ENCODE data around the gene MARK3.

The MARK3 gene

DNA sequence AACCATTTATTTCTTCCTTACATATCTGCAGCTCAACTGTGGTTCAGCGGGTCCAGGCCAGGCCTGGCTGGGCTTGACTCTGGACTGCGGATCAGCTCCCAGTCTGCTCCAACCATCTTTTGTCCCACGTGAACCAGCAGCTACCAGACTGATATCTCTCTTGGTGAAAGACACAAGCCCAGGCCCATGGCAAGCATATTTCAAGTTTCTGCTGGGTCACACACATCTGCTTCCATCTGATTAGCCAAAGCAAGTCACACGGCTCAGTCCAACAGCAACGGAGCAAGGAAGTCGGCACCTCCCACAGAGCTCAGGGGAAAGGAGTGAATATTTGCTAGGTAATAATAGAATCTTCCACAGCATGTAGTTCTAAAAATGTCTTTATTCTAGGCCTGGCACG is 24.7 kb upstream of the MARK3 start:
- peaks cover 7% of the 10 kb centered on the region for H3K9me3 ChIP-seq (ENCODE audit: insufficient read depth, low read length, severe bottlenecking)
- ATAC-seq (ENCODE audit: insufficient read depth, low read depth), result no peak
- TF ChIP-seq, protein P1, sequence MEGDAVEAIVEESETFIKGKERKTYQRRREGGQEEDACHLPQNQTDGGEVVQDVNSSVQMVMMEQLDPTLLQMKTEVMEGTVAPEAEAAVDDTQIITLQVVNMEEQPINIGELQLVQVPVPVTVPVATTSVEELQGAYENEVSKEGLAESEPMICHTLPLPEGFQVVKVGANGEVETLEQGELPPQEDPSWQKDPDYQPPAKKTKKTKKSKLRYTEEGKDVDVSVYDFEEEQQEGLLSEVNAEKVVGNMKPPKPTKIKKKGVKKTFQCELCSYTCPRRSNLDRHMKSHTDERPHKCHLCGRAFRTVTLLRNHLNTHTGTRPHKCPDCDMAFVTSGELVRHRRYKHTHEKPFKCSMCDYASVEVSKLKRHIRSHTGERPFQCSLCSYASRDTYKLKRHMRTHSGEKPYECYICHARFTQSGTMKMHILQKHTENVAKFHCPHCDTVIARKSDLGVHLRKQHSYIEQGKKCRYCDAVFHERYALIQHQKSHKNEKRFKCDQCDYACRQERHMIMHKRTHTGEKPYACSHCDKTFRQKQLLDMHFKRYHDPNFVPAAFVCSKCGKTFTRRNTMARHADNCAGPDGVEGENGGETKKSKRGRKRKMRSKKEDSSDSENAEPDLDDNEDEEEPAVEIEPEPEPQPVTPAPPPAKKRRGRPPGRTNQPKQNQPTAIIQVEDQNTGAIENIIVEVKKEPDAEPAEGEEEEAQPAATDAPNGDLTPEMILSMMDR (IDR thresholded peaks at IDR 0.05; ENCODE audit: borderline replicate concordance, extremely low read depth, low read length, poor library complexity, severe bottlenecking), result no peak
- TF ChIP-seq EZH2 (IDR thresholded peaks at IDR 0.05; ENCODE audit: borderline replicate concordance, low read depth, low read length, severe bottlenecking), result no peak
- no peak overlapping the region for H3K9ac ChIP-seq (ENCODE audit: low read depth, low read length)
- H3K4me2 ChIP-seq (ENCODE audit: insufficient read depth, low read length), result no peak overlapping the region
- H2AFZ ChIP-seq (ENCODE audit: low read depth, low read length), result no peak overlapping the region
- H3K4me3 ChIP-seq (ENCODE audit: low read depth in 1 of 2, low read length in 2 of 2), result no peak overlapping the region
- no peak for DNase-seq
- no peaks in the 10 kb centered on the region for H3K36me3 ChIP-seq (ENCODE audit: insufficient read depth, low read length)
- H3K27me3 ChIP-seq (ENCODE audit: insufficient read depth, low read length, poor library complexity), result no peaks in the 10 kb centered on the region
- H3K4me1 ChIP-seq (ENCODE audit: insufficient read depth, low read length), result peaks cover 10% of the 10 kb centered on the region
- H3K79me2 ChIP-seq (ENCODE audit: insufficient read depth, low read length), result no peaks in the 10 kb centered on the region
- no peaks in the 10 kb centered on the region for H4K20me1 ChIP-seq (ENCODE audit: insufficient read depth, low read length)
- H3K27ac ChIP-seq (ENCODE audit: low read length), result no peak overlapping the region

DNA sequence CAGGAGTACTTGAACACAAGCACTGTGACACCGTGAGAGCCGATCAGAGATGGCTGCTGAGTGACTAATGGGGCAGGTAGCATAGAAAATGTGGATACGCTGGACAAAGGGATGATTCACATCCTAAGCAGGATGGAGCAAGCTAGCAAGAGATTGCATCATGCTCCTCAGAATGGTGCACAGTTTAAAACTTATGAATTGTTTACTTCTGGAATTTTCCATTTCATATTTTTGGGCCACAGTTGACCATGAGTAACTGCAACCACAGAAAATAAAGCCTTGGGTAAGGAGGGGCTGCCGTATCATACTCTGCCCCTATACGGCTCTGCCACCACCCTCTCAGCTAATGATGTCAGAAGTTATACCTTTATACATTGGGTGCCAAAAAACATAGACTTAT is 23.3 kb upstream of the MARK3 start:
- Histone ChIP-seq H3K9me3 (ENCODE audit: insufficient read depth, low read length, severe bottlenecking) (peaks cover 7% of the 10 kb centered on the region), H3K27ac (ENCODE audit: low read length) (no peak overlapping the region), H3K9ac (ENCODE audit: low read depth, low read length) (no peak overlapping the region), H3K79me2 (ENCODE audit: insufficient read depth, low read length) (no peaks in the 10 kb centered on the region), H3K27me3 (ENCODE audit: insufficient read depth, low read length, poor library complexity) (no peaks in the 10 kb centered on the region), H2AFZ (ENCODE audit: low read depth, low read length) (no peak overlapping the region), H3K4me1 (ENCODE audit: insufficient read depth, low read length) (peaks cover 4% of the 10 kb centered on the region; the same call in 1 of the 2 replicates), H3K4me3 (ENCODE audit: low read depth in 1 of 2, low read length in 2 of 2) (no peak overlapping the region), H4K20me1 (ENCODE audit: insufficient read depth, low read length) (no peaks in the 10 kb centered on the region), H3K36me3 (ENCODE audit: insufficient read depth, low read length) (no peaks in the 10 kb centered on the region), H3K4me2 (ENCODE audit: insufficient read depth, low read length) (no peak overlapping the region)
- DNase-seq, result no peak
- TF ChIP-seq, protein P1 (IDR thresholded peaks at IDR 0.05; ENCODE audit: borderline replicate concordance, extremely low read depth, low read length, poor library complexity, severe bottlenecking), result no peak
- TF ChIP-seq EZH2 (IDR thresholded peaks at IDR 0.05; ENCODE audit: borderline replicate concordance, low read depth, low read length, severe bottlenecking), result no peak
- ATAC-seq (ENCODE audit: insufficient read depth, low read depth), result no peak; the same call in 2 of the 3 replicates

DNA sequence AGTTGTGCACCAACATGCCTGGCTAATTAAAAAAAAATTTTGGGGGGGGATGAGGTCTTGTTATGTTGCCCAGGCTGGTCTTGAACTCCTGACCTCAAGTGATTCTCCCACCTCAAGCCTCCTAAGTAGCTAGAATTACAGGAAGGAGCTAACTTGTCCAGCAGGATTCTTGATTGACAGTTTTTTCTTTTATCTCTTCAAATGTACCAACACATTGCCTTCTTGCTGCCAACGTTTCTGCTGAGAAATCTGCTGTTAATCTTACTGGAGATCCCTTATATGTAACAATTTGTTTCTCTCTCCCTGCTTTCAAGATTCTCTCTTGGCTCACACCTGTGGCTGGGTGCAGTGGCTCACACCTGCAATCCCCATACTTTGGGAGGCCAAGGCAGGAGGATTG is 22.4 kb upstream of the MARK3 start:
- H3K9me3 ChIP-seq (ENCODE audit: insufficient read depth, low read length, severe bottlenecking), result peaks cover 7% of the 10 kb centered on the region
- no peaks in the 10 kb centered on the region for H3K27me3 ChIP-seq (ENCODE audit: insufficient read depth, low read length, poor library complexity)
- no peak for ATAC-seq (ENCODE audit: insufficient read depth, low read depth)
- H2AFZ ChIP-seq (ENCODE audit: low read depth, low read length), result no peak overlapping the region
- H3K4me2 ChIP-seq (ENCODE audit: insufficient read depth, low read length), result no peak overlapping the region
- TF ChIP-seq, protein P1 (IDR thresholded peaks at IDR 0.05; ENCODE audit: borderline replicate concordance, extremely low read depth, low read length, poor library complexity, severe bottlenecking), result no peak
- TF ChIP-seq EZH2 (IDR thresholded peaks at IDR 0.05; ENCODE audit: borderline replicate concordance, low read depth, low read length, severe bottlenecking), result no peak
- no peak overlapping the region for H3K27ac ChIP-seq (ENCODE audit: low read length)
- H3K79me2 ChIP-seq (ENCODE audit: insufficient read depth, low read length), result no peaks in the 10 kb centered on the region
- no peaks in the 10 kb centered on the region for H3K36me3 ChIP-seq (ENCODE audit: insufficient read depth, low read length)
- H3K4me3 ChIP-seq (ENCODE audit: low read depth in 1 of 2, low read length in 2 of 2), result no peak overlapping the region
- DNase-seq, result no peak
- peaks cover 4% of the 10 kb centered on the region; the same call in 1 of the 2 replicates for H3K4me1 ChIP-seq (ENCODE audit: insufficient read depth, low read length)
- no peaks in the 10 kb centered on the region for H4K20me1 ChIP-seq (ENCODE audit: insufficient read depth, low read length)
- H3K9ac ChIP-seq (ENCODE audit: low read depth, low read length), result no peak overlapping the region

DNA sequence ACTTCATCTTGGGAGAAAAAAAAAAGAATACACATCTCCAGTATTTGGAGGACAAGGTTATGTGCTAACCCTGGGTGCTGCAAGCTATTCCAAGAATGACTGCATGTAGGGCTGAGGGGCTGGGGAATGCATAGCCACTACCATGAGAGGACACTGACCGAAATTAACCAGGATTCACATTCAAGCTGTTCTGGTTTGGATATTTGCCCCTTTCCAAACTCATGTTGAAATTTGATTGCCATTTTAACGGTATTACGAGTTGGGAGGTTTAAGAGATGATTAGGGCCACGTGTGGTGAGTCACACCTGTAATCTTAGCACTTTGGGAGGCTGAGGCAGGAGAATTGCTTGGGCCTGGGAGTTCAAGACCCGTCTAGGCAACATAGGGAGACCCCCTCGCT is 18.5 kb upstream of the MARK3 start:
- no peak overlapping the region for H3K9ac ChIP-seq (ENCODE audit: low read depth, low read length)
- H3K4me1 ChIP-seq (ENCODE audit: insufficient read depth, low read length), result peaks cover 2% of the 10 kb centered on the region; the same call in 1 of the 2 replicates
- H3K27ac ChIP-seq (ENCODE audit: low read length), result no peak overlapping the region
- H3K4me3 ChIP-seq (ENCODE audit: low read depth in 1 of 2, low read length in 2 of 2), result no peak overlapping the region
- TF ChIP-seq, protein P1 (IDR thresholded peaks at IDR 0.05; ENCODE audit: borderline replicate concordance, extremely low read depth, low read length, poor library complexity, severe bottlenecking), result no peak
- TF ChIP-seq EZH2 (IDR thresholded peaks at IDR 0.05; ENCODE audit: borderline replicate concordance, low read depth, low read length, severe bottlenecking), result no peak
- H3K36me3 ChIP-seq (ENCODE audit: insufficient read depth, low read length), result no peaks in the 10 kb centered on the region
- no peaks in the 10 kb centered on the region for H3K79me2 ChIP-seq (ENCODE audit: insufficient read depth, low read length)
- H3K9me3 ChIP-seq (ENCODE audit: insufficient read depth, low read length, severe bottlenecking), result peaks cover 7% of the 10 kb centered on the region
- ATAC-seq (ENCODE audit: insufficient read depth, low read depth) (no peak), DNase-seq (no peak)
- H2AFZ ChIP-seq (ENCODE audit: low read depth, low read length), result no peak overlapping the region
- no peaks in the 10 kb centered on the region for H4K20me1 ChIP-seq (ENCODE audit: insufficient read depth, low read length)
- H3K4me2 ChIP-seq (ENCODE audit: insufficient read depth, low read length), result no peak overlapping the region
- H3K27me3 ChIP-seq (ENCODE audit: insufficient read depth, low read length, poor library complexity), result no peaks in the 10 kb centered on the region

Measured in DND-41 (cell line).